HuH-7 (cell line): ENCODE data around the gene PXDN.

Experiments
- DNase-seq: peaks from one replicate; pipeline ENCODE4 v3.0.0; 2011; ENCODE audit warnings: low spot score

The PXDN gene

DNA sequence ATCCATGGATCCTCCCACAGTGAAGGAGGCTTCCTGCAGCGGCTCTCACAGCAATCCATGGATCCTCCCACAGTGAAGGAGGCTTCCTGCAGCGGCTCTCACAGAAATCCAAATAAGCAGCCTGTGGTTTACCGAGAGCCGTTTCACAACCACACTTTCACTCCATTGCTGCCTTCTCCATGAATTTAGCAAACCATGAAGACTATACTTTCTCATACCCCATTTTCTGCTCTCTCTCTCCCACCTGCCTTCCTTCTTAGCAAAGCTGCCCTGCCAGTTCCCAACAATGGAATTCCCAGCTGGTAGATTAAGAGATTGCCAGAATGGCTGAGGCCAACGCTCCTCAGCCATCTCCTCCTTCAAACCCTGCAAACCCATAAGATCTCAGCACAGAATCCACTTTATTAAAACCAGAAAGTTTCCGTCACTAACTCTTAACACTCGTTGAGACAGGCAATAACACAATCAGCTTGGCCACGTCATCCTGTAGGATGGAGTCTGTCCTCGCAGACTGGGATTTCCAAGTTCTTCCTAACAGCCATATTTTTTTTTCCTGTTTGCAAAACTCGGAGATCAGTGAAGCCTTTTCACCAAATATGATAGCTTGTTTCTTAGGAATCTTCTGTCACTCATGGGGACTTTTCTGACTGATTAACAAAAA lies 162.2 kb downstream of the PXDN start:
- no peak for DNase-seq
